NCI-H460 (cell line): ENCODE measurements around the gene TMOD2. TPM values are rescaled to one million over a fixed set of nuclear protein-coding genes. Genes with fewer than 3 reads are reported as not detected.

Source experiments
- DNase-seq: peaks from one replicate; pipeline ENCODE4 v3.0.0-alpha.2; 2016; ENCODE audit warnings: low read depth; ENCODE audit errors: extremely low read depth
- polyA plus RNA-seq: library from polyadenylated mRNA; depleted of rRNA; stranded (reverse); fragments of >200 nt; gene quantifications from 2 replicates; pipeline ENCODE4 v1.2.3, GENCODE V29; 2014; cell fraction: nucleus; rRNA removed
- total RNA-seq: library from RNA; depleted of rRNA; stranded (reverse); fragments of >200 nt; shearing (Covaris generic); gene quantifications from 2 replicates; pipeline ENCODE4 v1.2.3, GENCODE V29; 2014; rRNA removed

Gene TMOD2
- total RNA-seq = 0.72 TPM in 2 replicates
- 0.49 and 0.74 TPM in 2 replicates for polyA plus RNA-seq

DNA sequence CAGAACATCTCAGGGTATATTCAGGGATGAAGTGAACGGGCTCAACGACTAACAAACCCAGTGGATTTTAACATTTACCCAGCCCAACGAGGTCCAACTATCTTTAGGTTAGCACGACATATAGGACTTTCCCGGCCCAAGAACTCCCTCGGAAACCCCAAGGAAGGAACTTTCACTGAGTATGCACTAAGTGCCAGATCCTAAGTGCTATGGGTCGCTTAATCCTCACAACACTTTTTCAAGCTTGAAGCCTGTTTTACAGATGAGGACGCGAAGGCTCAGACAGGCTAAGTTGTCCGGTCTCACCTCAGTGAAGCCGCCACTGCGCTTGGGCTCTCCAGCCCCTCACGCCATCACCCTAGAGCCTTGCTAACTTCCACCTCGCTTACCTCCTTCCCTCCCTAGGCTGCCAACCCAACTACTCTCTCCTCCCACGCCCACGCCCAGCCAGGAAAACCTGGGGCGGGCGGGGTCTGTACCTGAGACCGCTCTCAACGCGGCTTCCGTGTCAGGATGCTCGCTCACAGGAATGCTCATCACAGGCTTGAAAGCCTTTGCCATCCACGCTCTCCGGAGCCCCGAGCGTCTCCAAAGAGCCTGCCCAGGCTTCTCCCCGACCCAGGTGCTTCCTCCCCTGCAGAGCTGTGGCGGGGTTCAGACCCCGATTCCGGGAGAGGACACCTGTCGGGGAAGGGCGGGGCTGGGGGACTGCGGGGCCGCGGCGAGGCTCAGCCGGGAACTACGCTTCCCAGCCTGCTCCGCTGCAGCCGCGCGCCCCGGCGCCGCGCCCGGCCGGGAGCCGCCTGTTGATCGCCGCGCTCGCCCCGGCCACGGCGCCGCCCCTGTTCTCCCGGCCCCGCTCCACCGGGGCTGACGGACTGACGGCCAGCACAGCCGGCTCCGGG is at the start of gene TMOD2:
TSS of gene TMOD2 (plus strand) at position 806 of the 905 bp plus-strand sequence. CDS start 14,845 bp downstream, outside the sequence.
- DNase-seq = no peak

DNA sequence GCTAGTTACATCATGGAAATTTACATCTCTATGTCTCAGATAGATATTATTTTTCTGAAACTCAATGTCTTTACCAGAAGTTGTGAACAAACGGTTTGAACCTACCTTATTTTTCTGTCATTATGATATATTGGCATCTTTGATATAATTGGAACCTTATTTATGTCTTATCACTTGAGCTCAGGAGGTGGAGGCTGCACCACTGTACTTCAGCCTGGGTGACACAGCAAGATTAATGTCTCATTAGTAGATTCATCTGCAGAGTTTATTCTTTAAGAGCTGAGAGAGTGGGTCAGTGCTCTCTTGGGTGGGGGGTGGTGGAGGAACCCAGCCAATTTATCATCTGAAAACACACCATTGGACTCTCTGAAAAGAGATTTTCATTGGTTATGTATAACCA is 48.7 kb upstream of the TMOD2 start:
- DNase-seq = no peak

DNA sequence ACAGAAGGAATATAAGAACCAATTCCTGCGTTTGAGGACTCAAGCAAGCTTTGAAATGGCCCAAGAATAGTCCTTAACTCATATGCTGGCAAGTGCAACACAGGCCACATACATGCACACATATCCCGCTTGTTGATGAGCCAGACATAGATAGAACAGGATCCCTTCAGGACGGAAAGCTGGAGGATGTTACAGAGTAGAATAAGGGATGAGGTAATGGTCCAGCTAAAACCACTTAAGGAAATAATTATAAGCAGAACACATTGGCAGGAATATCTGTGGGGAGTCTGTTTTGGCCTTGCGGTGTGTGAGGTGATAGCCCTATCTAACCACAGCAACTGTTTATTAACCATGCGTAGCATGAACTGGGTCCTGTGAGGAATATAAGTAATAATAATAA is 45.1 kb upstream of the TMOD2 start:
- no peak for DNase-seq

DNA sequence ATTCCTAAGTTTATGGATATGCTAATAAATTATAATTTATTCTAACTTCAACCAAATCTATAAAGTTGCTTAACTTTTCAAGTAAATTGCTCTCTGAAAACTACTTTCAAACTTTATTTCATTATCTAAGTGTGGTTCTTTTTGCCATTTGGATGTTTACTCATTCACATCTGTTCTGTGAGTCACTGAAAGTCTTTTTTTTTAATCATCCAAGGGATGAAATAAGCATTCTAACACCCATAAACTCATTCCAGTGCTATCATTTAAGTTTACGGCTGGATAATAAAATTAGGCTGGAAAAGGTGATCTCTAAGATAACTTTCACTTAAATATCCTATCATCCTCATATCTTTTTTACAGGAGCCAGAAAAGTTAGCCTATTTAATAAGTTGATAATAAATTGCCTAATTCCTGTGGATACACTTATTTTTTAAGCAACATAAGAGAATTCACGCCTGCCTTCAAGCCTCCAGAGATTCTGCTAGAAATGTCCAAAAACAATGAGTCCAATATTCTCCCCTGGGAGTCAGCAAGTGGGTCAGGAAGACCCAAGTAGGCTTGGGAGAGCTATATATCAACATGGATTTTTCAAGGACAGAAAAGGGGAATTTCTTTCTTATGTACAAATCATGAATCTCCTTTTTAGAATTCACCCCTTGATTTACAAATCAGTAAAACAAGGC is 44.3 kb upstream of the TMOD2 start:
- no peak for DNase-seq

DNA sequence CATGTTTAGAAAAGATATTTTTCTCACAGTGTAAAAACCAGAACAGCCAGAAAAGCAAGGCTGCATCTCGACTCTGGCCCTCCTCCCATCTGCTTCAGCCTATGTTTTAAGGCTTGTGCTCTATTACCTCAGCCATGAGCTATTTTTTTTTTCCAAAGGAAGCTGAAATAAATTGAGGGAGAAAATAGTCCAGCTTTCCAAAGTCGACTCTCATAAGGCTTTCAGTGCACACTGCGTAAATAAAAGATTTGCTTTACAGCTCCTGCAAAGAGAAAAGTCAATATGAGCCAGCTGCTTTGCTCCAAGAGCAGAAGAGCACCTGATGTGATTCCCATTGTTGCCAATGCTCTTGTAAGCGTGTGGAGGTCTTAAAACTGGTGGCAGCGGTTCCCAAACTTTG is 43.4 kb upstream of the TMOD2 start:
- no peak for DNase-seq

DNA sequence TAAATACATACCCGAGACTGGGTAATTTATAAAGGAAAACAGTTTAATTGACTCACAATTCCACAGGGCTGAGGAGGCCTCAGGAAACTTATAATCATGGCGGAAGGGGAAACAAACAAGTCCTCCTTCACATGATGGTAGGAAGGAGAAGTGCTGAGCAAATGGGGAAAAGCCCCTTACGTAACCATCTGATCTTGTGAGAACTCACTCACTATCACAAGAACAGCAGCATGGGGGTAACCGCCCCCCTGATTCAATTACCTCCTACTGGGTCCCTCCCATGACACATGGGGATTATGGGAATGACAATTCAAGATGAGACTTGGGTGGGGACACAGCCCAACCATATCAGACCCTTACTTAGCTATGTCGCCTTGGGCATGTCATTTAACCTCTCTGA is 42.4 kb upstream of the TMOD2 start:
- no peak for DNase-seq

DNA sequence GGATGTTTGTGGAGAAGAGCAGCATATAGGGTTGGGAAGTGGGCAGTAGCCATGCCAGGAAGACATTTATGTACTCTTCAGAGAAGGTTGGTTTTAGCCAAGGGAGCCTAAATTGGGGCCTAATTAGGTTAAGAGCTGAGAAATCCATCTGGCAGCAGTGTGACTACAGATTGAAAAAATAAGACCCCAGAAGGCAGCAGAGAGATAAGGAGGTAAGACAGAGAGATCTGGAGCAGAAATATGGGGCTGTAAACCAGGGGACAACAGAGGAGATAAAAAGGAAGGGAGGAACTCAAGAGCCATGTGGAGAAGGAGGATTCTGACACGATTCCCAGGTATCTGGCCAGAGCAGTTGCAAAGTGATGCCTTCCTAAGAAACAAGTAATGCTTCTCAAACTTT is 37.2 kb upstream of the TMOD2 start:
- no peak for DNase-seq

DNA sequence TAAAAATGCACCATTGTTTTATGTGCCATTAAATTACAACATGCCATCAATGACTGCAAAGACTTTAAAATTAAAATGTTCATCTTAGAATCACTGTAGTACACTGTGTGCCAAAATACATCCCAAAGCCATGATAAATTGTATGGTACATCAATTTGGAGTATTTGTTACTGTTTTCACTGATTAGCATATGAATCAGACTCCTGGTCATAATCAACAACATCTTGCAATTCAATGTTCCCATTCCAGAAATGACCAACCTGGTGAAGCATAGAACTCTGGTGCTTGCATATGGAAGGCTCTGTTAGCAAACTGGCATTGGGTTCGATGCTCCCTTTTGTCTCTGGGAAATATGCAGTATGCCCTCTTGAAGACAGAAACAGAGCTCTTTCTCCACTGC is 36.5 kb upstream of the TMOD2 start:
- DNase-seq = no peak

DNA sequence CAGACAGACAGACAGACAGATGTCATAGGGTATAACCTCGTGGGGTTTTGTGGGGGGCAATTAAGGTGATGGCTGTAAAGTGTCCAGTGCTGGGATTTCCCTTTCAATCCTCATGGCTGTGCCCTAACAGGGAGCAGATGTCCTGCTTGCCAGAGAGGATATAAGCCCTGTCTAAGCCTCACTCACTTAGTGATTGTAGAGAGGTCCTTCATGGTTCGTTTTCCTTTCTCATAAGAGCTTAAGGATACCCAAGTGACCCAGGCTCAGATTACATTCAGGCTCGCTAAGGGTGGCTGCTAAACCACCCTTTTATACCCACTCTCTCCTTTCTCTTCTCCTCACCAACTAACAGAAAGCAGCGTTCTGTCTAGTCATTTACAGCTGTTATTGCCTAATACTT is 33.2 kb upstream of the TMOD2 start:
- DNase-seq = no peak

DNA sequence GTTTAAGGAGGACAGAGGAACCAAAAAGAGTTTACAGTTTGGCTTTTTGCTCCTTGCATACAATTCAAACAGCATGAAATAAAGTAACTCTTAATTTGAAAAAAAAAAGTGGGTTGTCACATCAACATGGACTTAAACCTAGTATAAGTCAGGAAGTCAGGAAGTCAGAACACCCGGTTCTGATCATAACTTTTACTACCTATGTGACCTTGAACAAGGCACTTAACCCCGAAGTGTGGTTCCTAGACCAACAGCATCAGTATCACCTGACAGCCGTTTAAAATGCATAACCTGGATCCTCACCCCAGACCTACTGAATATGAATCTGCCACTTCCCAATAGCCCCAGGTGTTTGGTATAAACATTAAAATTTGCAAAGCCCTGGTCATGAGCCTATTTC is 32.7 kb upstream of the TMOD2 start:
- DNase-seq = no peak

DNA sequence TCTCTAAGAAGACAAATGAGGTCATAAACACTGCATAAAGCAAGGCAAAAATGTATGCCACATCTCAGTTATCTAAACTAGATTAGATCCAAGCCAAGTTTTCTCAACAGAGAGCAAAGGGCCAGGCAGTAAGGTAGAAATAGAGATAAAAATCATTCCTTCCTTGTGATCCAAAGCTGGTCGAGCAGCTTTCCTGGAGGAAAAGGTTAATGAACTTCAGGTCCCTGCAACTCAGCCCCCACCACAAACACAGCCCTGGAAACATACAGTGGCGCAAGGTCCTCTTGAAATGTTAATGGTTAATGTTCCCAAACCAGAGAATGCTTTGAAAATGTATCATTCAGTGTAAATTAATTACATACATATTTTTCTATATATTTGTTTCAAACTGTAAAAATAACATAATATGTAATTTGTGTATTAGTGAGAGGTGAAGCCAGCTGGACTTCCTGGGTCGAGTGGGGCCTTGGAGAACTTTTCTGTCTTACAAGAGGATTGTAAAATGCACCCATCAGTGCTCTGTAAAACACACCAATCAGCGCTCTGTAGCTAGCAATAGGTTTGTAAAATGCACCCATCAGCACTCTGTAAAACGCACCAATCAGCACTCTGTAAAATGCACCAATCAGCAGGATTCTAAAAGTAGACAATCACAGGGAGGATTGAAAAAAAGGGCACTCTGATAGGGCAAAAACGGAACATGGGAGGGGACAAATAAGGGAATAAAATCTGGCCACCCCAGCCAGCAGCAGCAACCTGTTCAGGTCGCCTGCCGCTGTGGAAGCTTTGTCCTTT is 31.0 kb upstream of the TMOD2 start:
- DNase-seq = no peak

DNA sequence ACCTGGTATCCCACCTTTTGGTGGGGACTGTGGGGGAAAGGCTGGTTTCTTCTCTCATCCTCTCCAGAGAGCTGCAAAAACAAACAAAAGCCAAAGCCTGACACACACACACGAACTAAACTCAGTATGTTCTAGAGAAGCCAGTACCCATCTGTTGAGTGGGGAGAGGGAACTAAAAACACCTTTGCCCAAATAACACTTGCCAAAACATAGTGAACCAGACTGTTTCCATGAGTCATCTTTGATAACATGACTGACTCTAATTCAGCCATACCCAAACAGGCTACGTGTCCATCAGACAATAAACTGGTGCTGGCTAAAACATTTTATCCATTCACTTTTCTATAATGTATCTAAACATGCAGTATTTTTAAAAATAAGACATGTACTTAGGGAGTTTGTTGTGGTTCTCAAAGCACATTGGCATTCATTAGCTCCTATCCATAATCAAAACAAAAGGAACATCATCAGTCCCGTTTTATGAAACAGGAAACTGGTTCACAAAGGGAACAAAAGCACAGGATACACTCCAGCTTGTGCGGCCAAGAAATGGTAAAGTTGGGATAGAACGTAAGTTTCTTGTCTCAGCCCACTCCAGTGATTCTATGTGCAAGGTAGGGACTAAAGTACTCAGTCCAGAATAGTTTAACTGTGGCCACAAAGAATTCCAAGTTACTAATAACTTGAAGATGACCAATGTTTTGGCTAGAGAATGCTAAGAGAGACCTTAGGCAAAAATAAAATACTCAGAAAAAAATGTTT is 30.0 kb upstream of the TMOD2 start:
- no peak for DNase-seq

DNA sequence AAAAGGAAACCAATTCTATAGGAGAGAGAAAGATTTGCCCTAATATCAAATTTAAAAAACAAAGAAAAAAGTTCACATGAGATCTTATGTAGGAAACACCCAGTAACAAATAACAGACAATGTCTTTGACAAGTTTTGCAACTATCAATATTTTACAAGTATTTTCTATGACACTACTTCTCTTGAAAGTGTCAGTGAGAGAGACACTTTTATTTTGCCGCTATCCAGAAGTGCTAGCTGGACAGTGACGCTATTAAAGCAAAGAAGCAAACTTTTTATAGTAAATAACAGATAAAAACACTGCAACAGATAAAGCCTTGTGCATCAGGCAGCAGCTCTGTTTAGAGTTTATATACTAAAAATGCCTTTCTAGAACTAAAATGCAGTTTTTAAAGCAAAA is 27.2 kb upstream of the TMOD2 start:
- no peak for DNase-seq

DNA sequence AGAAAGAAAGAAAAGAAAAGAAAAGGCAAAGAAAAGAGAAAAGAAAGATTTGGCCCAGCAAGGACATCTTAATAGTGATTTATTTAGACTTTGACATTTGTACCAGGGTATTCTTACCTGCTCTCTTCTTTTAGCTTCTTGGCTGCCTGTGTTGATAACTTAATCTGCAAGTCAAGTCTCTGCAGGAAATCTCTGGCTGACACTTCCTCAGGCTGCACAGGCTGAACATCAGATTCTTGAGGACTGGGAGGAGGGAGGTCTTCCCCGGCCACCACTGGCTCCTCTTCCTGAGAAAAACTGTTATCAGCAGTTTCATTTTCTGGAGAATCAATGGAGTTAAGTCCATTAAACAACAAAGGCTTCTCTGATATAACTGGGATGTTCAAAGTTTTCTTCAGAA is 26.7 kb upstream of the TMOD2 start:
- DNase-seq = no peak

DNA sequence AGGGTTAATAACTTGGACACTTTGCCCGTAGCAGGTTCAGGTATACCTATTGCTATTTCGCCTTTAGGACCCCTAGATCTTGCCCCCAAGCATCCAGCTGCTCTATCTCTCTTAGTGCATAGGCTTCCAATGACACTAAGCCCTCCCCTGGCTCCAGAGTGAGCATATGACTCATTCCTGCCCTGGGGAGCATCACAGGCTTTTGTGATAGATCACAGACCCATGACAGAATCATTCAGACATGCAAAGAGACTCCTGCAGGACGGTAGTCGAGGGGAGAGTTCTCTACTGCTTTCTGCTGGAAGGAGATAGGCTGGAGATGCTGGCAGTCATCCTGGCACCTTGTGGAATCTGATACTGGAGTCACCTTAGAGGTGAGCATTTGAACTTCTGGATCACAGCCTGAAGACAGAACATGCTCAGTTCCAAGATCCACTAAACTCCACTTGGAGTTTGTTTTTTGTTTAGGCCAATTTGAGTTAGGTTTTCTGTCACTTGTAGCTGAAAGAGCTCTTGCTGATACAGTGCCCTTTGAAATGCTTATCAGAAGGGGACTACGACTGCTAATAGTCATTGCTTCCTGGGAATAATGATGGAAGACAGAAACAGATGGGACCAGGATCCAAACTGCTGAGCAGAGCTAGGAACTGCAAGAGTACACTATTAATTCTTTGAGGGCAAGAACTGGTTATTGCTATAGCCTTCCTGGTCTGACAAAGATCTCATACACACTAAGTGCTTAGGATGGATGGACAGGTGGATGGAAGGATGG is 24.9 kb upstream of the TMOD2 start:
- peak; percentile 80 for DNase-seq

DNA sequence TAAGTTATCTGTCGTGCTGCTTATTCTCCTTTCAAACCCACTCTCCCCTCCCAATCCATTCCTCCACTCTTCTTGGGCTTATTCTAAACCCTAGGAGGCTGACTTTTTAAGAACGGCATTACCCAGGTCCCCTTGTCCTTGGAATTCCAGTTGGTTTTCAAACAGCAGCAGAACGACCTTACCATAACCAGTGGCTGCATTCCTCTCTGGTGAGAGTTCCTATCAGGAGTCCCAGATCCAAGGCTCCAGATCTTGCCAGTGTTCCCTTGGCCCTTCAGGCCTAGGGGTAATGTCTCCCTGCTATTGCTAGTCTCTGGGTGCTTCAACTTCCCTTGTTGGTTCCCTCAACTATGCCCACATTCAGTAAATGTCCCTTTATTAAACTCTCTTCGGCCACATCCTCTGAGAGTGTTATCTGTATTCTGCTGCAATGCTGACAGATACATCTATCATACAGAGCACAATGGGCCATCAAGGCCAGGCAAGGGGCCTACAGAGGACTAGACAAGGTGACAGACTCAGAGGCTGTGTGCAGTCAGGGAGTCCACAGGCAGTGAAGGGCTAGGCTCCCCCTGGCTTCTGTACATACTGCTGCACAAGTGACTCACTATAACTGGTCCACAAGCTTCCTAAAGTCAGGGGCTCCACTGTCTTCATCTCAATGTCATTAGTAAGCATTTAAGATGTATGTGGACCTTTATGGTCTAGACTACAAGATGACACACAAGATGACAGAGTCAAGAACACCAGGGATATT is 24.1 kb upstream of the TMOD2 start:
- DNase-seq = no peak

DNA sequence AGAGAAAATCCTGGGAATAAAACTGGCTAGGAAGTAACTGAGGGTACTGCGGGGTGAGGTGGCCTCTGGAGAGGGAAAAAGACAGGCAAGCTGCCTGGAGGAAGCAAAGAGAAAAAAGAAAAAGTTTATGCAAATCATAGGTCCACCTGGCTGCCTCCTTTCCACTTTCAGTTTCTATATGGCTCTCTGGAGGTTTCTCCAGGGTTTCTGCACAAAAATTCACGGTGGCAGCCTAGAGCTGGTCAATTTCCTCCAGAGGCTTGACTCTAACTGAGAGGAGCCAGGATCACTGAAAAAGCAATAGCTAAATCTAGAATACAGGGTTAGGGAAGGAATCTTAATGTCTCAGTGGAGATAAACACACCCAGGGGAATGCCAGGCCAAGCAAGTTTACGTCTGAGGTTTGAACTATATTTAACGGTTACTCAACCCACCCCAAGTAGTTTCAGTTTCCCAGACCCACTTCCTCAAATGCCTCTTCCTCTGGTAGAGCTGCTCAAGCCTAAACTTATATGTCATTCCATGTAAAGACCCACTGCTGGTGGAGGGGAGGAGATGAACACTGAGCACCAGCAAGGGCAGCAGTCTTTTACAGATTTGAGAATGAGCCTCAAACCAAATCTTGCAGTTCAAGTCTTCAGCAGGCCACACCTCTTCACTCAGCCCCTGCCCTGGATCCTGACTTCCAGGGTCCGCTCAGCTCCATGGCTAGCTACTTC is 19.7 kb upstream of the TMOD2 start:
- DNase-seq = no peak

DNA sequence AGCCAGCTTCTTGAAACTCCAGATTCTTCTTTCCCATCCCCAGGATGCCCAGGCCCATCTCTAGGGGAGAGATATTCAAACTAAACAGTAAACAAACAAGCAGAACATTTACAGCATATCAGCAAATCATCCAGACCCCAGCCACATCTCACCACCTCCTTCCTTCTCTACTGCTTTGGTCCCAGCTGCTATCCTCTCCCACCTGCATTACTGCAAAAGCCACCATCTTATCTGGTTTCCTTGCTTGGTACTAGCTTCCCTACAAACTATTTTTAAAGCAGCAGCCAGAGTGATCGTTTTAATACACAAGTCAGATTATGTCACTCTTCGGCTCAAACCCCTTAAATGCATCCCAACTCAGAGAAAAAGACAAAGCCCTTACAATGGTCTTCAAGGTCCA is 18.8 kb upstream of the TMOD2 start:
- DNase-seq = no peak
